ENCODE results near the gene SLC26A1.
"Not testable (repeated sequence)": the region's sequence is repeated elsewhere in the genome, so short reads cannot be mapped to it uniquely, and the experiment has no call there.

The SLC26A1 gene

DNA sequence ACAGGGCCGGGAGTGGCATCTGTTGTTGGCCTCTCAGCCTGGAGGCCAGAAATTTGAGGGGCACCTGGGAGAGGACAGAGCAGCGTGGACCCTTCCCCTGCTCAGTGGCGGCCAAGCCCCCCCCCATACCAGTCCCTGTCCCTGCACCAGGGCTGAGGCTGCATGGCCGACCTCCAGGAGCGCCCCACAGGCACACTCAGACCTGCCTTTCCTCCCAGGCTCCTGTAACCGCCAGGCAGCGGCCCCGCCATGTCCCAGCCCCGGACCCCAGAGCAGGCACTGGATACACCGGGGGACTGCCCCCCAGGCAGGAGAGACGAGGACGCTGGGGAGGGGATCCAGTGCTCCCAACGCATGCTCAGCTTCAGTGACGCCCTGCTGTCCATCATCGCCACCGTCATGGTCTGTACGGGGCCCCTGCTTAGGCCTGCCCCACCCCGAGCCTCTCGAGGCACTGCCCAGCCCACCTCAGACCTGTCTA, 45.7 kb downstream of the SLC26A1 start:
- DNase-seq (ENCODE audit: insufficient read length, low spot score) (no peak), FAIRE-seq (no peak)
- TF ChIP-seq, protein P1, sequence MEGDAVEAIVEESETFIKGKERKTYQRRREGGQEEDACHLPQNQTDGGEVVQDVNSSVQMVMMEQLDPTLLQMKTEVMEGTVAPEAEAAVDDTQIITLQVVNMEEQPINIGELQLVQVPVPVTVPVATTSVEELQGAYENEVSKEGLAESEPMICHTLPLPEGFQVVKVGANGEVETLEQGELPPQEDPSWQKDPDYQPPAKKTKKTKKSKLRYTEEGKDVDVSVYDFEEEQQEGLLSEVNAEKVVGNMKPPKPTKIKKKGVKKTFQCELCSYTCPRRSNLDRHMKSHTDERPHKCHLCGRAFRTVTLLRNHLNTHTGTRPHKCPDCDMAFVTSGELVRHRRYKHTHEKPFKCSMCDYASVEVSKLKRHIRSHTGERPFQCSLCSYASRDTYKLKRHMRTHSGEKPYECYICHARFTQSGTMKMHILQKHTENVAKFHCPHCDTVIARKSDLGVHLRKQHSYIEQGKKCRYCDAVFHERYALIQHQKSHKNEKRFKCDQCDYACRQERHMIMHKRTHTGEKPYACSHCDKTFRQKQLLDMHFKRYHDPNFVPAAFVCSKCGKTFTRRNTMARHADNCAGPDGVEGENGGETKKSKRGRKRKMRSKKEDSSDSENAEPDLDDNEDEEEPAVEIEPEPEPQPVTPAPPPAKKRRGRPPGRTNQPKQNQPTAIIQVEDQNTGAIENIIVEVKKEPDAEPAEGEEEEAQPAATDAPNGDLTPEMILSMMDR (IDR thresholded peaks at IDR 0.05; ENCODE audit: insufficient read depth, missing control alignments), result no peak

DNA sequence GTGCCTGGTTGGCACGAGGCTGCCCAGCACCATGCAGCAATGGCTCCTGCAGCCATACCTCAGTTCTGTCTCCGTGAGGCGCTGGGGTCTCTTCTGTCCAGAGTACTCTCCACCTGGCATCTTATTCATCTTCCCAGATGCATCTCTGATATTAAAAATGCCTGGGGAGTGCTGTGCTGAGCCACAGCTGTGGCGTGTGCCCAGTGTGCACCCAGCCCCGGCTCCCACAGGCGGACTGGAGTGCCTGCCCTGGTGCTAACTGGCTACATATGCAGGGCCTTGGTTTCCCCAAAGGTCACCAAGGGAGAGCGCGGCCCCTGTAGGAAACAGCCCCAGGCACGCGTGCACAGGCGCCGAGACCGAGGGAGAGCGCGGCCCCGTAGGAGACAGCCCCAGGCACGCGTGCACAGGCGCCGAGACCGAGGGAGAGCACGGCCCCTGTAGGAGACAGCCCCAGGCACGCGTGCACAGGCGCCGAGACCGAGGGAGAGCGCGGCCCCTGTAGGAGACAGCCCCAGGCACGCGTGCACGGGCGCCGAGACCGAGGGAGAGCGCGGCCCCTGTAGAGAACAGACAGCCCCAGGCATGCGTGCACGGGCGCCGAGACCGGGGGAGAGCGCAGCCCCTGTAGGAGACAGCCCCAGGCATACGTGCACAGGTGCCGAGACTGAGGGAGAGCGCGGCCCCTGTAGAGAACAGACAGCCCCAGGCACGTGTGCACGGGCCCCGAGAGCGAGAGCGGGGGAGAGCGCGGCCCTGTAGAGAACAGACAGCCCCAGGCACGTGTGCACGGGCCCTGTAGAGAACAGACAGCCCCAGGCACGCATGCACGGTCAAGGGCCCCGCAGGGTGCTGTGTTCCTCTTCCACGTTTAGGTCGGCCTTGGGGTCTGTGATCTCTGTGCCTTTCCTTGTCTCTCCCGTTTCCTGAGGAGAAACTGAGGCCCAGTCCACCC, 46.4 kb downstream of the SLC26A1 start:
- DNase-seq (ENCODE audit: insufficient read length, low spot score) (no peak), FAIRE-seq (no peak)
- TF ChIP-seq, protein P1 (IDR thresholded peaks at IDR 0.05; ENCODE audit: insufficient read depth, missing control alignments), result no peak

DNA sequence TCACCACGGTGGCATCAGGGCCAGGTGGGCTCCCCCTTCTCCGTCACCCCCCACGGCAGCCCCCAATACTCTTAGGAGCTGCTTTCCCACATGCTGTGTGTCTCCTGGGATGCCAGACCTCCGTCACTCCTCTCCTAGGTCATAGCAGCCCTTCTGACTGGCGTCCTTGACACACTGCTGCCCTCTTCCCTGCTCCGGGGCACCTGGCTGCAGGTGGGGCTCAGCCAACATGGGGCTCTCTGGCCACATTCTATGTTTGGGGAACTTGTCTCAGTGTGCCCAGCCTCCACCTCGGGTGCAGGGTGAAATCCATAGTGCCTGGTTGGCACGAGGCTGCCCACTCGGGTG, 47.1 kb downstream of the SLC26A1 start:
- TF ChIP-seq, protein P1 (IDR thresholded peaks at IDR 0.05; ENCODE audit: insufficient read depth, missing control alignments), result no peak
- DNase-seq (ENCODE audit: insufficient read length, low spot score) (no peak), FAIRE-seq (no peak)

DNA sequence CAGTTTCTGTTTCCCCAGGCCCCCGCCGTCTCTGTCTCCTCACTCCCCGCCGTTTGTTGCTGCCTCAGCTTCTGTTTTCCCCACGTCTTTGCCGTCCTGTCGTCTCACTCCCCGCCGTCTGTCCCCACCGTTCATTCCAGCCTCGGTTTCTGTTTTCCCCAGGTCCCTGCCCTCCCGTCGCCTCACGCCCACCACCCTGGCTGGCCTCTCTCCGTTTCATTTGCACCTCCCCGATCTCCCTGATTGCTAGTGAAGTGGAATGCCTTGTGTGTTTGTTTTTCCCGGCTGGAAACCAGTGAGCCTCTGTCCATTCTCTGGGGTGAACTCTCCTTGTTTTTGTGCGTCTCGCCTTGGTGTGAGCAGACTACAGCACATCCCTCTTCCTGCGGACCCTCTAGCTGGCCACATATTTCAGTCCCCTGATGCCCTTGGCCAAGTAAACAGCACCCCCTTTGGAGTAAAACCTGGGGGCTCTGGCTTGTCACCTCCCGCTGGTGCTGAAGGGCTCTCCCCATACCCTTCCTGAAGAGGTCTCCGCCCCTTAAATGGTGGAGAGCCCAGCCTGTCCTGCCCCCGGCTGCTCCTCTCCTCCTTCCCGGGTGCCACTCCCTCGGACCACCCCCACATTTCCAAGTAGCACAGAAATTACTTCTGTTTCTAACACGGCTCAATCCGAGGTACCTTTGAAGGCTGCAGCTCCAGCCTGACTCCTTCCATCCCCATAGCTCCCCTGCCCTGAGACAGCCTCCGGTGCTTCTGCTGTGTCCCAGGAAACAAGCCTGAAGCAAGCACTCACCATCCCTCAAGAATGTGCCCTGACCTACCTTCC, 47.7 kb downstream of the SLC26A1 start:
- TF ChIP-seq, protein P1 (IDR thresholded peaks at IDR 0.05; ENCODE audit: insufficient read depth, missing control alignments), result no peak
- no peak for FAIRE-seq
- DNase-seq (ENCODE audit: insufficient read length, low spot score), result no peak

DNA sequence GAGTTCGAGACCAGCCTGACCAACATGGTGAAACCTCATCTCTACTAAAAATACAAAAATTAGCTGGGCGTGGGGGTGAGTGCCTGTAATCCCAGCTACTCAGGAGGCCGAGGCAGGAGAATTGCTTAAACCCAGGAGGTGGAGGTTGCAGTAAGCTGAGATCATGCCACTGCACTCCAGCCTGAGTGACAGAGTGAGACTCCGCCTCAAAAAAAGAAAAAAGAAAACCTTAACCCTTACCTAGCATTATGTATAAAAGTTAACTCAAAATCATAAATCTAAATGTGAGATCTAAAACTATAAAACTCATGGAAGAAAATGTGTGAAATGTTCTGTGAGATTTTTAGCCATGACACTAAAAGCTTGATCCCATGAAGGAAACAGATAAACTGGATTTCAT, 53.7 kb downstream of the SLC26A1 start:
- DNase-seq (ENCODE audit: insufficient read length, low spot score); FAIRE-seq: not testable (repeated sequence)
